GM12864 (cell line): Measurements from ENCODE around the gene FANK1.

ENCODE experiments used
- DNase-seq: peaks from one replicate; pipeline ENCODE4 v3.0.0-alpha.2; 2011; ENCODE audit warnings: low read depth
- H3K4me3 ChIP-seq: 2 replicates; pipeline ENCODE4 v1.5.1; 2011; ENCODE audit warnings: mild to moderate bottlenecking, low read depth, low read length, control low read depth
- TF ChIP-seq, protein P1 (sequence below): IDR thresholded peaks from 2 replicates; pipeline ENCODE4 v1.5.1; 2011; ENCODE audit warnings: low read depth, mild to moderate bottlenecking, moderate library complexity, low read length, control low read depth, inconsistent platforms; ENCODE audit errors: missing control alignments

The FANK1 gene, protein sequence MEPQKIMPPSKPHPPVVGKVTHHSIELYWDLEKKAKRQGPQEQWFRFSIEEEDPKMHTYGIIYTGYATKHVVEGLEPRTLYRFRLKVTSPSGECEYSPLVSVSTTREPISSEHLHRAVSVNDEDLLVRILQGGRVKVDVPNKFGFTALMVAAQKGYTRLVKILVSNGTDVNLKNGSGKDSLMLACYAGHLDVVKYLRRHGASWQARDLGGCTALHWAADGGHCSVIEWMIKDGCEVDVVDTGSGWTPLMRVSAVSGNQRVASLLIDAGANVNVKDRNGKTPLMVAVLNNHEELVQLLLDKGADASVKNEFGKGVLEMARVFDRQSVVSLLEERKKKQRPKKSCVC

DNA sequence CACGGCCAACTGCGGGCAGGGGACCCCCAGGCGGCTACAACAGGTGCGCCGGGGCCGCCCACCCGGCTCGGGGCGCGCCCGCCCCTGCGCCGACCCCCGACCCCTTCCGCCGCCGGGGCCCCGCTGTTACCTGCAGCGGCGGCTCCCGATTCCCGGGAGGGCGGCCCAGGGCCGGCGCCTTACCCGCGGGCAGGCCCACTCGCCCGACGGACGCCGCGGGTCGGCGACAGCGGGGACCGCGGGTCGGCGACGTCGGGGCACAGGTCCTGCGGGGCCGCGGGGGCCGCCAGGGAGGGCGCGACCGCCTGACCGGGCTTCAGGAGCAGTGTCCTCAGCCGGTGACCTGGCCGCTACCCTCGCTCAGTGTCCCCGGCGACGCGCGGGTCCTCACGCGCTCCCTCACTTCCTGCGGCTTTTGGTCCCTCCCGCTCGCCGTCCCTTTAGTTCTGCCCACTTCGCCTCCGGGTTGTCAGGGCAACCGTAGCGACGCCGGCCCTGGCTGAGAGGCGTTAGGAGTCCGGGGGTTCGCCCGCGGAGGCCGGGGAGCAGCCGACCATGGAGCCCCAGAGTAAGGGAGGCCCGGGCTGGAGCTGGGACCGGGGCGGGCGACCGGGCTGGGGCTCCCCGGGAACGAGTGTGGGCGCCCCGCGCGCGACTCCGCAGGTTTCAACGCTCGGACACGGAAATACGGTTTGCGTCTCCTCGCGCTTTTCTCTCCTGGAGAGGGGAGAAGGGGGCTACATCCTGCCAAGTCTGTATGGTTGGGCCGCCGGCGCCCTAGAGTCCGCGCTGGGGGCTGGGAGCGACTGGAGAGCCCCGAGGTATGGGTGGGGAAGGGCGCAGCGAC is at the start of gene FANK1:
FANK1 (plus strand) TSS at position 477 of the 847 bp plus-strand sequence; CDS start at position 556, 79 bp downstream.
- peak within 1 kb of the TSS; percentile 69 for H3K4me3 ChIP-seq
- peak; percentile 53 for DNase-seq

GRCh38 chr10:125846894-125847293 is 49.5 kb upstream of the FANK1 start:
- no peak for DNase-seq
- TF ChIP-seq, protein P1, sequence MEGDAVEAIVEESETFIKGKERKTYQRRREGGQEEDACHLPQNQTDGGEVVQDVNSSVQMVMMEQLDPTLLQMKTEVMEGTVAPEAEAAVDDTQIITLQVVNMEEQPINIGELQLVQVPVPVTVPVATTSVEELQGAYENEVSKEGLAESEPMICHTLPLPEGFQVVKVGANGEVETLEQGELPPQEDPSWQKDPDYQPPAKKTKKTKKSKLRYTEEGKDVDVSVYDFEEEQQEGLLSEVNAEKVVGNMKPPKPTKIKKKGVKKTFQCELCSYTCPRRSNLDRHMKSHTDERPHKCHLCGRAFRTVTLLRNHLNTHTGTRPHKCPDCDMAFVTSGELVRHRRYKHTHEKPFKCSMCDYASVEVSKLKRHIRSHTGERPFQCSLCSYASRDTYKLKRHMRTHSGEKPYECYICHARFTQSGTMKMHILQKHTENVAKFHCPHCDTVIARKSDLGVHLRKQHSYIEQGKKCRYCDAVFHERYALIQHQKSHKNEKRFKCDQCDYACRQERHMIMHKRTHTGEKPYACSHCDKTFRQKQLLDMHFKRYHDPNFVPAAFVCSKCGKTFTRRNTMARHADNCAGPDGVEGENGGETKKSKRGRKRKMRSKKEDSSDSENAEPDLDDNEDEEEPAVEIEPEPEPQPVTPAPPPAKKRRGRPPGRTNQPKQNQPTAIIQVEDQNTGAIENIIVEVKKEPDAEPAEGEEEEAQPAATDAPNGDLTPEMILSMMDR = no peak

DNA sequence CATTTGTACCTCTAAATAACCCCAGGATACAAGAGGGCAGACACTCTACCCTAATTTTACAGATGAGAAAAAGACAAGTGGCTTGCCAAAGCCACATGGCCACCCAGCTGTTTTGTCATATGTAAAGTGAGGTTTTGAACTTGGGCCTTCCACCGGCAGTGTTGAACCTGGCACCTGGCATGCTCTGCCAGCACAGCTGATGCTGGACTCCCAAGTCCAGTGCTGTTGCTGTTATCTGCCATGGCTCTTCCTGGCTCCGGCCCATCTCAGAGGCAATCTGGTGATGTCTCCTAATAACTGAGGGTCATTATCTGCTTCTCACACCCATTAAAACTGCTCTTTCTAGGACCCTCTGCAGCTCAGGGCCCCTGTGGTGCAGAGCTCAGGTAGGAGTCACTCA is 48.0 kb upstream of the FANK1 start:
- TF ChIP-seq, protein P1 = no peak
- no peak for DNase-seq
- H3K4me3 ChIP-seq = no peak overlapping the region

More at GRCh38 chr10:125846894-125847293, 49.5 kb upstream of the FANK1 start:
- H3K4me3 ChIP-seq = no peak overlapping the region

- no peak overlapping the region for H3K4me3 ChIP-seq
- TF ChIP-seq, protein P1 = no peak
- DNase-seq = no peak
Observed at GRCh38 chr10:125848857-125849256, 47.5 kb upstream of the FANK1 start.

GRCh38 chr10:125849448-125849847 is 46.9 kb upstream of the FANK1 start:
- TF ChIP-seq, protein P1 = no peak

GRCh38 chr10:125850766-125851731 is 45.3 kb upstream of the FANK1 start:
- no peak overlapping the region for H3K4me3 ChIP-seq
- DNase-seq = no peak
- TF ChIP-seq, protein P1 = no peak

More at GRCh38 chr10:125849448-125849847, 46.9 kb upstream of the FANK1 start:
- DNase-seq = no peak
- H3K4me3 ChIP-seq = no peak overlapping the region

- DNase-seq = no peak
- no peak overlapping the region for H3K4me3 ChIP-seq
- TF ChIP-seq, protein P1 = no peak
Observed at GRCh38 chr10:125852487-125852886, 43.9 kb upstream of the FANK1 start.
